Measurements from ENCODE around the gene FRAT1.

DNA sequence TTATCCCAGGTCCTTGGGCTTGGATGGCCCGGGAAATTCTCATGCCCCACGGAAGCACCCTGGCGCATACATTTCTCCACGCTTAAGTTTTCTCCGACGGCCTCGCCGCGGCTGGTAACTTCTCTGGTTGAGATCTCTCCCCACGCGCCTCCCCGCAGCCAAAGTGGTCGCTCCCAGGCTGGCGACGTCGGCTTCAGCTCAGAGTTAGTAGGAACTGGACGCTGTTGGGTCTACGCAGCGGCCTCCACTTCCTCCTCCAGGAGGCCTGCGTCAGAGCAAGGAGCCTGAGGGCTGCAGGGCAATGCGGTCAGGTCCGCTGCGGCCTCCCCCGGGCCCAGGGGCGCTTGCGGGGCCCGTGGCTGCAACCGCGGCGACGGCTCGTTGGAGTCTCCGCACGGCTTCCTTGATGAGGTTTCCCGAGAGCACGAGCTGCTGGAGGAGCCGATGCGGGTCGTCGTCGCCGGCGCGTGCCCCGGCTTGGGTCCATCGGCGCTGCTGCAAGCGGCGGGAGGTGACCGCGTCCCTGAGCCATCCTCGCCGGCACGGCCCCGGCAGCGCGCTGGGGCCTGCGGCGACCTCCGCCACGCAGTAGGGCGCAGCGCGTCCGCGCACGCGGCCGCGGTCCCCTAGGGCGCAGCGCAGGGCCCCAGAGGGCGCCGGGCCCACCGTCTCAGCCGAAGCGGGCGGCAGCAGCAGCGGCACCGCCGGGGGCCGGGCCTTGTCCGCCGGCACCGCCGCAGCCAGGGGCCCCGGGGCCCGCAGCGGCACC lies 14.7 kb downstream of the FRAT1 start:
- no peak for TF ChIP-seq CTCF (IDR thresholded peaks at IDR 0.05)
- no peak for TF ChIP-seq POLR2A (IDR thresholded peaks at IDR 0.05)
- TF ChIP-seq EP300 (IDR thresholded peaks at IDR 0.05) = no peak

Measured in ovary (tissue), 3 donors.